ENCODE data around the gene TOR2A. TPM values are rescaled to one million over a fixed set of nuclear protein-coding genes. Genes with fewer than 3 reads are reported as not detected.

The TOR2A gene
- total RNA-seq, 1 experiment from 2014 or later, result 14.4 TPM

- no peak for TF ChIP-seq ZNF532 (CRISPR knock-in tag; IDR thresholded peaks at IDR 0.05; ENCODE audit: borderline replicate concordance)
- TF ChIP-seq ZBTB21 (CRISPR knock-in tag; IDR thresholded peaks at IDR 0.05; ENCODE audit: borderline replicate concordance), result no peak
- no peak for TF ChIP-seq ZNF671 (CRISPR knock-in tag; IDR thresholded peaks at IDR 0.05)
- TF ChIP-seq TP53 (CRISPR knock-in tag; IDR thresholded peaks at IDR 0.05), result no peak
- TF ChIP-seq HMGXB4 (CRISPR knock-in tag; IDR thresholded peaks at IDR 0.05), result no peak
- TF ChIP-seq E2F5 (CRISPR knock-in tag; IDR thresholded peaks at IDR 0.05), result no peak
- no peak for TF ChIP-seq ZNF512 (CRISPR knock-in tag; IDR thresholded peaks at IDR 0.05; ENCODE audit: borderline replicate concordance)
- TF ChIP-seq MYBL2 (CRISPR knock-in tag; IDR thresholded peaks at IDR 0.05), result no peak
- TF ChIP-seq ZNF219 (CRISPR knock-in tag; IDR thresholded peaks at IDR 0.05; ENCODE audit: borderline replicate concordance), result no peak
- TF ChIP-seq ZNF121 (CRISPR knock-in tag; IDR thresholded peaks at IDR 0.05), result no peak
- TF ChIP-seq CREM (CRISPR knock-in tag; IDR thresholded peaks at IDR 0.05), result no peak
Observed at GRCh38 chr9:127730262-127730661, 4.8 kb downstream of the TOR2A start (continued).

- Mint-ChIP-seq H3K9me3 (no peaks in the 10 kb centered on the region), H3K4me3 (no peak overlapping the region), H3K36me3 (no peaks in the 10 kb centered on the region), H3K4me1 (peaks cover 8% of the 10 kb centered on the region), H3K27me3 (ENCODE audit: low read depth) (no peaks in the 10 kb centered on the region), H3K27ac (0 out of 2 replicates have a peak overlapping the region, but pooled peaks have one; percentile 63)
- no peak for ATAC-seq
- CTCF ChIA-PET, result interaction anchor here (0.6 to 1.7 kb wide), 4 partner anchors 18 to 226 kb away, joined by 3 to 8 read pairs (median 4); no protein-coding TSS in a partner anchor
- TF ChIP-seq ZNF423 (CRISPR knock-in tag; IDR thresholded peaks at IDR 0.05), result no peak
- TF ChIP-seq TP53 (CRISPR knock-in tag; IDR thresholded peaks at IDR 0.05), result no peak
- no peak for TF ChIP-seq NFYB (CRISPR knock-in tag; conservative IDR thresholded peaks at IDR 0.05; ENCODE audit: low read depth)
- no peak for TF ChIP-seq PRDM15 (CRISPR knock-in tag; IDR thresholded peaks at IDR 0.05)
- no peak for TF ChIP-seq E2F1 (CRISPR knock-in tag; IDR thresholded peaks at IDR 0.05)
- TF ChIP-seq ATF6 (CRISPR knock-in tag; IDR thresholded peaks at IDR 0.05), result no peak
- no peak for TF ChIP-seq RELA (CRISPR knock-in tag; IDR thresholded peaks at IDR 0.05; ENCODE audit: borderline replicate concordance)
- TF ChIP-seq EMX1 (CRISPR knock-in tag; IDR thresholded peaks at IDR 0.05), result no peak
- POLR2A ChIA-PET, result interaction anchor here (0.7 kb wide), 1 partner anchor 65 kb away, joined by 3 read pairs; no protein-coding TSS in a partner anchor
- DNase-seq (ENCODE audit: low spot score), result no peak
Observed at GRCh38 chr9:127729522-127730256, 5.4 kb downstream of the TOR2A start.
